ENCODE data around the gene YBX1.
"Not testable (repeated sequence)": the region's sequence is repeated elsewhere in the genome, so short reads cannot be mapped to it uniquely, and the experiment has no call there.

The YBX1 gene

GRCh38 chr1:42676534-42677087 is 5.6 kb upstream of the YBX1 start:
- no peaks in the 10 kb centered on the region for H3K27me3 ChIP-seq (ENCODE audit: control insufficient read depth, insufficient read depth, low read length)
- no peaks in the 10 kb centered on the region for H3K9me3 ChIP-seq (ENCODE audit: control insufficient read depth, low read length)
- H3K4me3 ChIP-seq (ENCODE audit: low read length), result no peak overlapping the region
- no peaks in the 10 kb centered on the region for H3K36me3 ChIP-seq (ENCODE audit: control insufficient read depth, insufficient read depth, low read length)
- no peak overlapping the region for H3K9ac ChIP-seq (ENCODE audit: low read length)
- H3K4me1 ChIP-seq (ENCODE audit: control insufficient read depth, insufficient read depth, low read length), result peaks cover 6% of the 10 kb centered on the region

GRCh38 chr1:42679364-42679983 is 2.7 kb upstream of the YBX1 start:
- no peak overlapping the region for H3K4me3 ChIP-seq (ENCODE audit: low read length)
- no peaks in the 10 kb centered on the region for H3K9me3 ChIP-seq (ENCODE audit: control insufficient read depth, low read length)
- no peaks in the 10 kb centered on the region for H3K36me3 ChIP-seq (ENCODE audit: control insufficient read depth, insufficient read depth, low read length)
- peaks cover 11% of the 10 kb centered on the region for H3K4me1 ChIP-seq (ENCODE audit: control insufficient read depth, insufficient read depth, low read length)
- H3K9ac ChIP-seq (ENCODE audit: low read length), result no peak overlapping the region
- no peaks in the 10 kb centered on the region for H3K27me3 ChIP-seq (ENCODE audit: control insufficient read depth, insufficient read depth, low read length)

- H3K4me3 ChIP-seq (ENCODE audit: low read length), result no peak overlapping the region
- no peak overlapping the region for H3K9ac ChIP-seq (ENCODE audit: low read length)
- no peaks in the 10 kb centered on the region for H3K36me3 ChIP-seq (ENCODE audit: control insufficient read depth, insufficient read depth, low read length)
- H3K27me3 ChIP-seq (ENCODE audit: control insufficient read depth, insufficient read depth, low read length), result no peaks in the 10 kb centered on the region
- no peaks in the 10 kb centered on the region for H3K9me3 ChIP-seq (ENCODE audit: control insufficient read depth, low read length)
- H3K4me1 ChIP-seq (ENCODE audit: control insufficient read depth, insufficient read depth, low read length), result peaks cover 17% of the 10 kb centered on the region
Measured at GRCh38 chr1:42680055-42680454, 2.2 kb upstream of the YBX1 start.

- Histone ChIP-seq H3K27me3 (ENCODE audit: control insufficient read depth, insufficient read depth, low read length) (no peaks in the 10 kb centered on the region), H3K9me3 (ENCODE audit: control insufficient read depth, low read length) (no peaks in the 10 kb centered on the region), H3K36me3 (ENCODE audit: control insufficient read depth, insufficient read depth, low read length) (no peaks in the 10 kb centered on the region), H3K9ac (ENCODE audit: low read length) (peak overlapping the region; percentile 87), H3K4me3 (ENCODE audit: low read length) (peak overlapping the region; percentile 80), H3K4me1 (ENCODE audit: control insufficient read depth, insufficient read depth, low read length) (peaks cover 26% of the 10 kb centered on the region)
Measured at GRCh38 chr1:42680921-42681683, 1.1 kb upstream of the YBX1 start.

- not testable (repeated sequence) for H3K9me3 ChIP-seq (ENCODE audit: control insufficient read depth, low read length); H3K27me3 ChIP-seq (ENCODE audit: control insufficient read depth, insufficient read depth, low read length); H3K36me3 ChIP-seq (ENCODE audit: control insufficient read depth, insufficient read depth, low read length); H3K9ac ChIP-seq (ENCODE audit: low read length); H3K4me3 ChIP-seq (ENCODE audit: low read length)
- H3K4me1 ChIP-seq (ENCODE audit: control insufficient read depth, insufficient read depth, low read length), result peaks cover 34% of the 10 kb centered on the region
Measured at GRCh38 chr1:42682484-42682738, 193 bp downstream of the YBX1 start.

GRCh38 chr1:42682739-42683531 is 717 bp downstream of the YBX1 start:
- Histone ChIP-seq H3K36me3 (ENCODE audit: control insufficient read depth, insufficient read depth, low read length) (no peaks in the 10 kb centered on the region), H3K9ac (ENCODE audit: low read length) (peak overlapping the region; percentile 54), H3K4me1 (ENCODE audit: control insufficient read depth, insufficient read depth, low read length) (peaks cover 34% of the 10 kb centered on the region), H3K9me3 (ENCODE audit: control insufficient read depth, low read length) (no peaks in the 10 kb centered on the region), H3K27me3 (ENCODE audit: control insufficient read depth, insufficient read depth, low read length) (no peaks in the 10 kb centered on the region), H3K4me3 (ENCODE audit: low read length) (peak overlapping the region; percentile 52)

GRCh38 chr1:42684139-42684538 is 1.9 kb downstream of the YBX1 start:
- peak overlapping the region; percentile 52 for H3K4me3 ChIP-seq (ENCODE audit: low read length)
- no peak overlapping the region for H3K9ac ChIP-seq (ENCODE audit: low read length)
- H3K36me3 ChIP-seq (ENCODE audit: control insufficient read depth, insufficient read depth, low read length), result no peaks in the 10 kb centered on the region
- H3K4me1 ChIP-seq (ENCODE audit: control insufficient read depth, insufficient read depth, low read length), result peaks cover 40% of the 10 kb centered on the region
- H3K27me3 ChIP-seq (ENCODE audit: control insufficient read depth, insufficient read depth, low read length), result no peaks in the 10 kb centered on the region
- no peaks in the 10 kb centered on the region for H3K9me3 ChIP-seq (ENCODE audit: control insufficient read depth, low read length)

- no peak overlapping the region for H3K4me3 ChIP-seq (ENCODE audit: low read length)
- H3K9me3 ChIP-seq (ENCODE audit: control insufficient read depth, low read length), result no peaks in the 10 kb centered on the region
- H3K4me1 ChIP-seq (ENCODE audit: control insufficient read depth, insufficient read depth, low read length), result peaks cover 51% of the 10 kb centered on the region
- no peaks in the 10 kb centered on the region for H3K36me3 ChIP-seq (ENCODE audit: control insufficient read depth, insufficient read depth, low read length)
- H3K27me3 ChIP-seq (ENCODE audit: control insufficient read depth, insufficient read depth, low read length), result no peaks in the 10 kb centered on the region
- H3K9ac ChIP-seq (ENCODE audit: low read length), result no peak overlapping the region
Measured at GRCh38 chr1:42686418-42686817, 4.2 kb downstream of the YBX1 start.

GRCh38 chr1:42689912-42690311 is 7.7 kb downstream of the YBX1 start:
- Histone ChIP-seq H3K4me3 (ENCODE audit: low read length) (no peak overlapping the region), H3K4me1 (ENCODE audit: control insufficient read depth, insufficient read depth, low read length) (peaks cover 70% of the 10 kb centered on the region), H3K36me3 (ENCODE audit: control insufficient read depth, insufficient read depth, low read length) (no peaks in the 10 kb centered on the region), H3K9me3 (ENCODE audit: control insufficient read depth, low read length) (no peaks in the 10 kb centered on the region), H3K27me3 (ENCODE audit: control insufficient read depth, insufficient read depth, low read length) (no peaks in the 10 kb centered on the region), H3K9ac (ENCODE audit: low read length) (no peak overlapping the region)

- Histone ChIP-seq H3K27me3 (ENCODE audit: control insufficient read depth, insufficient read depth, low read length) (no peaks in the 10 kb centered on the region), H3K4me3 (ENCODE audit: low read length) (no peak overlapping the region), H3K9me3 (ENCODE audit: control insufficient read depth, low read length) (no peaks in the 10 kb centered on the region), H3K9ac (ENCODE audit: low read length) (no peak overlapping the region), H3K36me3 (ENCODE audit: control insufficient read depth, insufficient read depth, low read length) (no peaks in the 10 kb centered on the region), H3K4me1 (ENCODE audit: control insufficient read depth, insufficient read depth, low read length) (peaks cover 67% of the 10 kb centered on the region)
Measured at GRCh38 chr1:42690477-42691156, 8.4 kb downstream of the YBX1 start.

GRCh38 chr1:42691157-42691498 is 8.9 kb downstream of the YBX1 start:
- H3K27me3 ChIP-seq (ENCODE audit: control insufficient read depth, insufficient read depth, low read length), result no peaks in the 10 kb centered on the region
- peaks cover 64% of the 10 kb centered on the region for H3K4me1 ChIP-seq (ENCODE audit: control insufficient read depth, insufficient read depth, low read length)
- no peaks in the 10 kb centered on the region for H3K36me3 ChIP-seq (ENCODE audit: control insufficient read depth, insufficient read depth, low read length)
- H3K9ac ChIP-seq (ENCODE audit: low read length), result no peak overlapping the region
- no peaks in the 10 kb centered on the region for H3K9me3 ChIP-seq (ENCODE audit: control insufficient read depth, low read length)
- H3K4me3 ChIP-seq (ENCODE audit: low read length), result no peak overlapping the region

GRCh38 chr1:42692461-42692860 is 10.2 kb downstream of the YBX1 start:
- Histone ChIP-seq H3K9me3 (ENCODE audit: control insufficient read depth, low read length) (no peaks in the 10 kb centered on the region), H3K9ac (ENCODE audit: low read length) (peak overlapping the region; percentile 1), H3K4me3 (ENCODE audit: low read length) (no peak overlapping the region), H3K36me3 (ENCODE audit: control insufficient read depth, insufficient read depth, low read length) (no peaks in the 10 kb centered on the region), H3K4me1 (ENCODE audit: control insufficient read depth, insufficient read depth, low read length) (peaks cover 56% of the 10 kb centered on the region), H3K27me3 (ENCODE audit: control insufficient read depth, insufficient read depth, low read length) (no peaks in the 10 kb centered on the region)
